Adrenal gland (tissue), 5 donors: ENCODE measurements around the gene APLF.

Source experiments
- CTCF ChIP-seq, 6 experiments: fragments of 450-650 bp in 4 of 6; fragments of 200-600 bp in 2 of 6; sonication (generic) in 1 of 6; IDR thresholded peaks; 1 replicate in 5 of 6; 2 replicates in 1 of 6; pipeline versions ENCODE4 v1.5.1 to v1.8.0; 2016 to 2021; ENCODE audit warnings: antibody characterized with exemption in 6 of 6, mild to moderate bottlenecking in 2 of 6, moderate library complexity in 1 of 6
- POLR2A ChIP-seq, 2 donors: fragments of 450-650 bp; IDR thresholded peaks; one replicate each; pipeline ENCODE4 v1.6.1; 2017; ENCODE audit warnings: antibody characterized with exemption in 2 of 2, mild to moderate bottlenecking in 2 of 2, moderate library complexity in 1 of 2
- donor health status: DM: no; HTN: no; CAD: no.

GRCh38 chr2:68469935-68470334 lies 2.5 kb downstream of the APLF start:
- TF ChIP-seq POLR2A (IDR thresholded peaks at IDR 0.05) (no peak), CTCF (IDR thresholded peaks at IDR 0.05) (no peak)
